ENCODE data around the gene CALML5. TPM values are rescaled to one million over a fixed set of nuclear protein-coding genes. Genes with fewer than 3 reads are reported as not detected.

The CALML5 gene
- total RNA-seq, 1 donor from 2014 or later = not detected

GRCh38 chr10:5537684-5538083 is 38.3 kb upstream of the CALML5 start:
- peaks cover 4% of the 10 kb centered on the region for H3K9me3 Mint-ChIP-seq (ENCODE audit: unreplicated experiment)
- TF ChIP-seq, protein P1, sequence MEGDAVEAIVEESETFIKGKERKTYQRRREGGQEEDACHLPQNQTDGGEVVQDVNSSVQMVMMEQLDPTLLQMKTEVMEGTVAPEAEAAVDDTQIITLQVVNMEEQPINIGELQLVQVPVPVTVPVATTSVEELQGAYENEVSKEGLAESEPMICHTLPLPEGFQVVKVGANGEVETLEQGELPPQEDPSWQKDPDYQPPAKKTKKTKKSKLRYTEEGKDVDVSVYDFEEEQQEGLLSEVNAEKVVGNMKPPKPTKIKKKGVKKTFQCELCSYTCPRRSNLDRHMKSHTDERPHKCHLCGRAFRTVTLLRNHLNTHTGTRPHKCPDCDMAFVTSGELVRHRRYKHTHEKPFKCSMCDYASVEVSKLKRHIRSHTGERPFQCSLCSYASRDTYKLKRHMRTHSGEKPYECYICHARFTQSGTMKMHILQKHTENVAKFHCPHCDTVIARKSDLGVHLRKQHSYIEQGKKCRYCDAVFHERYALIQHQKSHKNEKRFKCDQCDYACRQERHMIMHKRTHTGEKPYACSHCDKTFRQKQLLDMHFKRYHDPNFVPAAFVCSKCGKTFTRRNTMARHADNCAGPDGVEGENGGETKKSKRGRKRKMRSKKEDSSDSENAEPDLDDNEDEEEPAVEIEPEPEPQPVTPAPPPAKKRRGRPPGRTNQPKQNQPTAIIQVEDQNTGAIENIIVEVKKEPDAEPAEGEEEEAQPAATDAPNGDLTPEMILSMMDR (IDR thresholded peaks at IDR 0.05; ENCODE audit: unreplicated experiment) = no peak
- H3K27me3 Mint-ChIP-seq (ENCODE audit: unreplicated experiment) = peaks cover 14% of the 10 kb centered on the region
- DNase-seq (ENCODE audit: low spot score) = no peak
- H3K36me3 Mint-ChIP-seq (ENCODE audit: low read depth, unreplicated experiment) = peaks cover 4% of the 10 kb centered on the region
- peaks cover 25% of the 10 kb centered on the region for H3K4me1 Mint-ChIP-seq (ENCODE audit: unreplicated experiment)
- peak overlapping the region; percentile 49 for H3K27ac Mint-ChIP-seq (ENCODE audit: unreplicated experiment)
- no peak overlapping the region for H3K4me3 Mint-ChIP-seq (ENCODE audit: unreplicated experiment)

DNA sequence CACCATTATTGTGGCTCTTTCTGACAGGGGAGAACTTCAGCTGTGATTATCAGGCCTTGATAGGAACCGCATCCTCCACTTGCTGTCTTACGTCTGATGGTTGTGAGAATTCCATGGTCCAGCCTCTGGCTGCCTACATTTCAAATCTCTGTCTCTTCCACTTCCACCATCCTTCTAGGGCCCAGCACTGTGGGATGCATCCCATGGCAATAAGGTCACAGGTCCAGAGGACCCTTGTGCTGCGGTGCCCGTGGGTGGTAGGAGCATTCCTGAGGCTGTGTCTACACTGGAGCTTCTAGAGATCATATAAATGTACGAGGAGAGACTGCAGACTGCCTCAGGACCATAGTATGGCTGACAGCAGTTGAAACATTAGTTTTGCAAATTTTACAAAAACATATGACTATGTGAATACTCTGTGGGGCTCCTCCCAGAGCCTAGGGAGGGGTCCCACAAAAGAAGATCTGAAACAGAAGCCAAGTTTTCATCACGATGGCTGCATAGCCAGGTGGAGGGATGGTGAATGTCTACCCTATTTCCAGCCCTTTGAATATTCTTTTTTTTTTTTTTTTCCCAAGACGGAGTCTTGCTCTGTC is 37.2 kb upstream of the CALML5 start:
- TF ChIP-seq, protein P1 (IDR thresholded peaks at IDR 0.05; ENCODE audit: unreplicated experiment) = no peak
- H3K27me3 Mint-ChIP-seq (ENCODE audit: unreplicated experiment) = peaks cover 14% of the 10 kb centered on the region
- peaks cover 4% of the 10 kb centered on the region for H3K9me3 Mint-ChIP-seq (ENCODE audit: unreplicated experiment)
- H3K36me3 Mint-ChIP-seq (ENCODE audit: low read depth, unreplicated experiment) = peaks cover 4% of the 10 kb centered on the region
- no peak for DNase-seq (ENCODE audit: low spot score)
- no peak overlapping the region for H3K27ac Mint-ChIP-seq (ENCODE audit: unreplicated experiment)
- no peak overlapping the region for H3K4me3 Mint-ChIP-seq (ENCODE audit: unreplicated experiment)
- H3K4me1 Mint-ChIP-seq (ENCODE audit: unreplicated experiment) = peaks cover 25% of the 10 kb centered on the region

GRCh38 chr10:5534880-5535856 is 35.8 kb upstream of the CALML5 start:
- H3K4me3 Mint-ChIP-seq (ENCODE audit: unreplicated experiment) = no peak overlapping the region
- no peaks in the 10 kb centered on the region for H3K9me3 Mint-ChIP-seq (ENCODE audit: unreplicated experiment)
- H3K4me1 Mint-ChIP-seq (ENCODE audit: unreplicated experiment) = peaks cover 25% of the 10 kb centered on the region
- peaks cover 14% of the 10 kb centered on the region for H3K27me3 Mint-ChIP-seq (ENCODE audit: unreplicated experiment)
- H3K27ac Mint-ChIP-seq (ENCODE audit: unreplicated experiment) = no peak overlapping the region
- no peaks in the 10 kb centered on the region for H3K36me3 Mint-ChIP-seq (ENCODE audit: low read depth, unreplicated experiment)
- TF ChIP-seq, protein P1 (IDR thresholded peaks at IDR 0.05; ENCODE audit: unreplicated experiment) = no peak
- no peak for DNase-seq (ENCODE audit: low spot score)

DNA sequence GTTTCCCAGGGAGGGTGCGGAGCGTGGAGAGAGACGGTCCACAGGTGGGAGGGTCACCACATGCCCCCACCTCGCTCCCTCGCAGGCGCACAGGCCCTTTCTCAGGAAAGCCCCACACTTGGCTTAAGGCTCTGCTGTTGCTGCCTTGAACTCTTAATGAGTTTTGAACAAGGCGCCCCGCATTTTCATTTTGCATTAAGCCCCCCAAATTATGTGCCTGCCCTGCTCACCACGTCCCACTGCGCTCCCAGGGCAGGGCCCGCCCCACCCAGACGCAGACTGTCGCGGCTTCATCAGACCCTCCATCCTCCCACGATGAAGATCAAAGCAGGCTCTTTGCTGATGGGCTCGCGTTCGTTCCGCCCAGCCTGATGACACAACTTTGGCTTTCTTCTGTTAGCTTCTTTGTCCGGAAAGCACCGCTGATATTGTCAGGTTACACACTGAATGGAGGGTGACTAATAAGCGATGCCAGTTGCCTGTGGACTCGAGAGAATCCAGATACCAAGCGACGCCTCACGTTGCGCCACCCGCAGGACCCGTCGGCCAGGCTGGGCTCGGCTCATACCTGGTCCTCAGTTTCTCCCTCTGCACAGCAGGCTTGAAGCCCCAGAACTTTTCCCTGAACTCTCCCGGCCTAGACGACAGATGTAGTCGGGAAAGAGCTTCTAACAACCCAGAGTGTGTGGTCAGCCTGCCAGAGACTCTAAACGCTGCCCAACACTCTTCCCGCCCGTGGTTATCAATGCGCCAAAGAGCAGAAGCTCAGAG is 34.9 kb upstream of the CALML5 start:
- Mint-ChIP-seq H3K9me3 (ENCODE audit: unreplicated experiment) (no peaks in the 10 kb centered on the region), H3K27me3 (ENCODE audit: unreplicated experiment) (peaks cover 12% of the 10 kb centered on the region), H3K4me3 (ENCODE audit: unreplicated experiment) (no peak overlapping the region), H3K4me1 (ENCODE audit: unreplicated experiment) (peaks cover 22% of the 10 kb centered on the region), H3K27ac (ENCODE audit: unreplicated experiment) (no peak overlapping the region), H3K36me3 (ENCODE audit: low read depth, unreplicated experiment) (no peaks in the 10 kb centered on the region)
- no peak for DNase-seq (ENCODE audit: low spot score)
- TF ChIP-seq, protein P1 (IDR thresholded peaks at IDR 0.05; ENCODE audit: unreplicated experiment) = no peak
